Measurements from ENCODE around the gene GAL3ST1. TPM values are rescaled to one million over a fixed set of nuclear protein-coding genes. Genes with fewer than 3 reads are reported as not detected.

The GAL3ST1 gene
- total RNA-seq, 1 experiment from 2014 or later = not detected

- POLR2A ChIA-PET = interaction anchor here (1.1 to 1.7 kb wide), 2 partner anchors 14 to 16 kb away, joined by 4 to 5 read pairs; partner anchors contain the start of gene PES1
- Mint-ChIP-seq H3K27me3 (ENCODE audit: insufficient read depth, unreplicated experiment) (no peaks in the 10 kb centered on the region), H3K4me3 (ENCODE audit: unreplicated experiment) (no peak overlapping the region), H3K27ac (ENCODE audit: low read depth, unreplicated experiment) (no peak overlapping the region), H3K4me1 (ENCODE audit: insufficient read depth, unreplicated experiment) (peaks cover 5% of the 10 kb centered on the region), H3K36me3 (ENCODE audit: insufficient read depth, unreplicated experiment) (peaks cover 64% of the 10 kb centered on the region), H3K9me3 (ENCODE audit: unreplicated experiment) (no peaks in the 10 kb centered on the region)
- TF ChIP-seq CTCF (IDR thresholded peaks at IDR 0.05; ENCODE audit: unreplicated experiment) = no peak
- CTCF ChIA-PET = interaction anchor here (0.6 kb wide), 1 partner anchor 129 kb away, joined by 4 read pairs; no protein-coding TSS in a partner anchor
- intact Hi-C loops (cut with micrococcal nuclease) = no loop called here
- BruUV-seq (replicated peaks) = no TSS peak
- no peak for DNase-seq (ENCODE audit: unreplicated experiment)
Measured at GRCh38 chr22:30575859-30576258, 1.4 kb upstream of the GAL3ST1 start.

GRCh38 chr22:30574997-30575671 is 669 bp upstream of the GAL3ST1 start:
- H3K27me3 Mint-ChIP-seq (ENCODE audit: insufficient read depth, unreplicated experiment) = no peaks in the 10 kb centered on the region
- POLR2A ChIA-PET = interaction anchor here (1.1 kb wide), 1 partner anchor 16 kb away, joined by 4 read pairs; the partner anchor contains the start of gene PES1
- H3K9me3 Mint-ChIP-seq (ENCODE audit: unreplicated experiment) = no peaks in the 10 kb centered on the region
- no peak overlapping the region for H3K4me3 Mint-ChIP-seq (ENCODE audit: unreplicated experiment)
- peaks cover 5% of the 10 kb centered on the region for H3K4me1 Mint-ChIP-seq (ENCODE audit: insufficient read depth, unreplicated experiment)
- no TSS peak for BruUV-seq (replicated peaks)
- intact Hi-C loops (cut with micrococcal nuclease) = no loop called here
- CTCF ChIA-PET = interaction anchor here (0.6 kb wide), 1 partner anchor 129 kb away, joined by 4 read pairs; no protein-coding TSS in a partner anchor
- no peak for TF ChIP-seq CTCF (IDR thresholded peaks at IDR 0.05; ENCODE audit: unreplicated experiment)
- peaks cover 57% of the 10 kb centered on the region for H3K36me3 Mint-ChIP-seq (ENCODE audit: insufficient read depth, unreplicated experiment)
- no peak overlapping the region for H3K27ac Mint-ChIP-seq (ENCODE audit: low read depth, unreplicated experiment)
- no peak for DNase-seq (ENCODE audit: unreplicated experiment)

GRCh38 chr22:30573594-30574094 is 821 bp downstream of the GAL3ST1 start:
- peaks cover 42% of the 10 kb centered on the region for H3K36me3 Mint-ChIP-seq (ENCODE audit: insufficient read depth, unreplicated experiment)
- peaks cover 5% of the 10 kb centered on the region for H3K4me1 Mint-ChIP-seq (ENCODE audit: insufficient read depth, unreplicated experiment)
- ChIA-PET CTCF (no interaction called here), POLR2A (no interaction called here)
- no peaks in the 10 kb centered on the region for H3K9me3 Mint-ChIP-seq (ENCODE audit: unreplicated experiment)
- BruUV-seq (replicated peaks) = no TSS peak
- no peak overlapping the region for H3K4me3 Mint-ChIP-seq (ENCODE audit: unreplicated experiment)
- intact Hi-C loops (cut with micrococcal nuclease) = no loop called here
- no peak for DNase-seq (ENCODE audit: unreplicated experiment)
- no peak for TF ChIP-seq CTCF (IDR thresholded peaks at IDR 0.05; ENCODE audit: unreplicated experiment)
- peaks cover 13% of the 10 kb centered on the region for H3K27me3 Mint-ChIP-seq (ENCODE audit: insufficient read depth, unreplicated experiment)
- H3K27ac Mint-ChIP-seq (ENCODE audit: low read depth, unreplicated experiment) = no peak overlapping the region

GRCh38 chr22:30572840-30573593 is 1.4 kb downstream of the GAL3ST1 start:
- Mint-ChIP-seq H3K27me3 (ENCODE audit: insufficient read depth, unreplicated experiment) (peaks cover 20% of the 10 kb centered on the region), H3K9me3 (ENCODE audit: unreplicated experiment) (no peaks in the 10 kb centered on the region), H3K27ac (ENCODE audit: low read depth, unreplicated experiment) (no peak overlapping the region), H3K4me3 (ENCODE audit: unreplicated experiment) (no peak overlapping the region), H3K4me1 (ENCODE audit: insufficient read depth, unreplicated experiment) (peaks cover 5% of the 10 kb centered on the region), H3K36me3 (ENCODE audit: insufficient read depth, unreplicated experiment) (peaks cover 35% of the 10 kb centered on the region)
- TF ChIP-seq CTCF (IDR thresholded peaks at IDR 0.05; ENCODE audit: unreplicated experiment) = no peak
- intact Hi-C loops (cut with micrococcal nuclease) = no loop called here
- DNase-seq (ENCODE audit: unreplicated experiment) = no peak
- ChIA-PET CTCF (no interaction called here), POLR2A (interaction anchor here (0.5 to 1.4 kb wide), 2 partner anchors 18 to 75 kb away, joined by 3 to 4 read pairs; partner anchors contain the start of gene PES1)
- no TSS peak for BruUV-seq (replicated peaks)

Data from MCF 10A (cell line).